Measurements from ENCODE around the gene KLHL10.
A peak's percentile ranks its signal among the peaks of the same experiment; 100 is the strongest.

The KLHL10 gene

DNA sequence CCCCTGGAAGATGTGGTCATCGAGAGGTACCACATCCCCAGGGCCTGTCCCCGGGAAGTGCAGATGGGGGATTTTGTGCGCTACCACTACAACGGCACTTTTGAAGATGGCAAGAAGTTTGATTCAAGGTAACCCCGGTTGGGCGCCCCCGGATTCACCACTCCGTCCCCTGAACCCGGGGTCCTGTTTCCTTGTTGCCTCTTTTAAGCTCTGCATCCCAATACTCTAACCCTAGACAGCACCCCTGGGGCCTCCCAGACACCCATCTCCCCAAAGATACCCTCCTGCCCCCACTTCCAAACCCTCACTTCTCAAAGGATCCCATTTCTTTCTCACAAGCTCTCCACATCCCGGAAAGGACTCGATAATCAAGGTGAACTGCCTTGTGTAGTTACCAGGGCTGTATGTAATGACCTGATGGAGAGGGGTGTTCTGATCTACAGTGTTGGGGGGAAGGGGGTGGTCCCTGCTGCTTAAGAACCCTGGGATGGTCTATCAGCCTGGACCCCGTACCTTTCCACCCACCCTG, 24.4 kb upstream of the KLHL10 start:
- H3K27me3 ChIP-seq (ENCODE audit: insufficient read depth, low read depth): no peaks in the 10 kb centered on the region; the same call in 1 of the 2 replicates
- H3K4me2 ChIP-seq: peak overlapping the region; percentile 72; the same call in 1 of the 2 replicates
- H2AFZ ChIP-seq (ENCODE audit: low read depth): peak overlapping the region; percentile 95; the same call in 1 of the 2 replicates
- H3K79me2 ChIP-seq (ENCODE audit: insufficient read depth, low read depth): peaks cover 5% of the 10 kb centered on the region; the same call in 1 of the 2 replicates
- no peaks in the 10 kb centered on the region for H4K20me1 ChIP-seq (ENCODE audit: insufficient read depth)
- H3K27ac ChIP-seq: no peak overlapping the region
- H3K9ac ChIP-seq: no peak overlapping the region
- H3K4me1 ChIP-seq (ENCODE audit: low read depth, poor library complexity, severe bottlenecking): peaks cover 23% of the 10 kb centered on the region
- no peaks in the 10 kb centered on the region for H3K36me3 ChIP-seq (ENCODE audit: insufficient read depth)
- TF ChIP-seq CTCF (conservative IDR thresholded peaks at IDR 0.05; ENCODE audit: low read depth, low read length): no peak
- no peak overlapping the region for H3K4me3 ChIP-seq (IDR thresholded peaks at IDR 0.05; ENCODE audit: insufficient read depth, low read depth, low read length)

DNA sequence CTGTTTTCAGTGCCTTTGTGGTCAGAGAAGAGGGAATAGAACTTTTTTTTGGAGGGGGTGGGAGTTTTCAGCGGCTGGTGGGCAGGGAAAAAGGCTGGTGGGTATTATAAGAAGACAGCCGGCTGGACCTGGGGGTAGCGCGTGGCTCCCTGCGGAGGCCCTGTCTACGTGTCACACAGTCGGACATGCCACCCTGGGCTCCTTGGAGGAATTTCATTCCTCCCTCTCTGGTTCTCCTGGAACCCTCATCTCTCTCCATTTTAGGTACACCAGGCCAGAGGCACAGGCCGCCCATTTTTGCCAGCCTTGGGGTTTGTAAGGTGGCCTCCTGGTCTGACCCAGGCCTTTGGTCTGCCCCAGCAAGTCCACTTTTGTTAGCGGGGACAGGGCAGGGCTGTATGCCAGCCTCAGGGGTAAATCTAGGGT, 23.9 kb upstream of the KLHL10 start:
- Histone ChIP-seq H2AFZ (ENCODE audit: low read depth) (no peak overlapping the region), H3K27ac (no peak overlapping the region), H3K27me3 (ENCODE audit: insufficient read depth, low read depth) (no peaks in the 10 kb centered on the region; the same call in 1 of the 2 replicates), H3K4me1 (ENCODE audit: low read depth, poor library complexity, severe bottlenecking) (peaks cover 23% of the 10 kb centered on the region), H3K79me2 (ENCODE audit: insufficient read depth, low read depth) (peaks cover 5% of the 10 kb centered on the region; the same call in 1 of the 2 replicates), H3K36me3 (ENCODE audit: insufficient read depth) (no peaks in the 10 kb centered on the region), H4K20me1 (ENCODE audit: insufficient read depth) (no peaks in the 10 kb centered on the region), H3K4me3 (IDR thresholded peaks at IDR 0.05; ENCODE audit: insufficient read depth, low read depth, low read length) (no peak overlapping the region), H3K9ac (no peak overlapping the region), H3K4me2 (no peak overlapping the region)
- no peak for TF ChIP-seq CTCF (conservative IDR thresholded peaks at IDR 0.05; ENCODE audit: low read depth, low read length)

GRCh38 chr17:41814195-41814594, 23.4 kb upstream of the KLHL10 start:
- Histone ChIP-seq H3K4me2 (no peak overlapping the region), H3K4me1 (ENCODE audit: low read depth, poor library complexity, severe bottlenecking) (peaks cover 23% of the 10 kb centered on the region), H3K27ac (no peak overlapping the region), H3K4me3 (IDR thresholded peaks at IDR 0.05; ENCODE audit: insufficient read depth, low read depth, low read length) (no peak overlapping the region), H4K20me1 (ENCODE audit: insufficient read depth) (no peaks in the 10 kb centered on the region), H3K79me2 (ENCODE audit: insufficient read depth, low read depth) (peaks cover 5% of the 10 kb centered on the region; the same call in 1 of the 2 replicates), H3K9ac (no peak overlapping the region), H3K36me3 (ENCODE audit: insufficient read depth) (no peaks in the 10 kb centered on the region), H3K27me3 (ENCODE audit: insufficient read depth, low read depth) (no peaks in the 10 kb centered on the region; the same call in 1 of the 2 replicates), H2AFZ (ENCODE audit: low read depth) (no peak overlapping the region)
- TF ChIP-seq CTCF (conservative IDR thresholded peaks at IDR 0.05; ENCODE audit: low read depth, low read length): no peak

- no peak overlapping the region for H2AFZ ChIP-seq (ENCODE audit: low read depth)
Measured at GRCh38 chr17:41816637-41817320, 20.8 kb upstream of the KLHL10 start.

More at GRCh38 chr17:41816637-41817320, 20.8 kb upstream of the KLHL10 start:
- H3K27me3 ChIP-seq (ENCODE audit: insufficient read depth, low read depth): peaks cover 4% of the 10 kb centered on the region; the same call in 1 of the 2 replicates
- TF ChIP-seq CTCF (conservative IDR thresholded peaks at IDR 0.05; ENCODE audit: low read depth, low read length): no peak
- no peaks in the 10 kb centered on the region for H4K20me1 ChIP-seq (ENCODE audit: insufficient read depth)
- H3K4me2 ChIP-seq: no peak overlapping the region
- no peak overlapping the region for H3K4me3 ChIP-seq (IDR thresholded peaks at IDR 0.05; ENCODE audit: insufficient read depth, low read depth, low read length)
- no peak overlapping the region for H3K27ac ChIP-seq
- H3K79me2 ChIP-seq (ENCODE audit: insufficient read depth, low read depth): no peaks in the 10 kb centered on the region
- H3K4me1 ChIP-seq (ENCODE audit: low read depth, poor library complexity, severe bottlenecking): peaks cover 7% of the 10 kb centered on the region
- H3K36me3 ChIP-seq (ENCODE audit: insufficient read depth): no peaks in the 10 kb centered on the region
- H3K9ac ChIP-seq: no peak overlapping the region

Measured in KMS-11 (cell line).